ENCODE measurements around the gene RHOF. TPM values are rescaled to one million over a fixed set of nuclear protein-coding genes. Genes with fewer than 3 reads are reported as not detected.

Gene RHOF
- total RNA-seq, 1 experiment from 2014 or later = 232 TPM

- peak; percentile 93 for DNase-seq
- BruUV-seq (replicated peaks) = no TSS peak
- H3K9me2 ChIP-seq (replicated peaks; ENCODE audit: low read length) = no peaks in the 10 kb centered on the region
- H3K27me3 ChIP-seq (ENCODE audit: low read length) = no peaks in the 10 kb centered on the region
- peak overlapping the region; percentile 93 for H3K4me2 ChIP-seq (ENCODE audit: low read length)
- no peaks in the 10 kb centered on the region for H3K9me3 ChIP-seq (ENCODE audit: low read length)
- peaks cover 60% of the 10 kb centered on the region for H3K4me1 ChIP-seq (ENCODE audit: insufficient read depth, low read length)
- H2AFZ ChIP-seq (ENCODE audit: low read length) = no peak overlapping the region
- no peaks in the 10 kb centered on the region for H3F3A ChIP-seq (ENCODE audit: low read length, unreplicated experiment)
- ChIA-PET POLR2A (ENCODE audit: unreplicated experiment) (interaction anchor here (0.5 to 0.7 kb wide), 3 partner anchors 12 to 113 kb away, joined by 3 to 5 read pairs (median 4); no protein-coding TSS in a partner anchor), CTCF (no interaction called here)
- TF ChIP-seq CTCF (conservative IDR thresholded peaks at IDR 0.05; ENCODE audit: low read depth, low read length) (no peak), EZH2phosphoT487 (IDR thresholded peaks at IDR 0.05; ENCODE audit: borderline replicate concordance, low read length) (no peak), EZH2 (IDR thresholded peaks at IDR 0.05; ENCODE audit: low read length, unreplicated experiment) (no peak)
- H3K9ac ChIP-seq (ENCODE audit: low read length) = peak overlapping the region; percentile 99
- peak overlapping the region; percentile 67 for H3K4me3 ChIP-seq (ENCODE audit: low read length)
- H3K79me2 ChIP-seq (ENCODE audit: low read length) = peaks cover 73% of the 10 kb centered on the region
- H4K20me1 ChIP-seq (ENCODE audit: low read length) = no peaks in the 10 kb centered on the region
- peak; percentile 19 for ATAC-seq
- peak overlapping the region; percentile 99 for H3K27ac ChIP-seq (ENCODE audit: low read length)
- no peaks in the 10 kb centered on the region for H3K36me3 ChIP-seq (ENCODE audit: low read depth, low read length)
- intact Hi-C loops (cut with micrococcal nuclease) = loop anchor here (10.0 kb wide), 1 partner anchor 225 kb away; the partner anchor contains the start of gene BCL7A
Observed at GRCh38 chr12:121799842-121800693, 6.6 kb upstream of the RHOF start.

GRCh38 chr12:121799156-121799841 is 5.8 kb upstream of the RHOF start:
- TF ChIP-seq EZH2phosphoT487 (IDR thresholded peaks at IDR 0.05; ENCODE audit: borderline replicate concordance, low read length) (no peak), CTCF (conservative IDR thresholded peaks at IDR 0.05; ENCODE audit: low read depth, low read length) (no peak)
- H3K27ac ChIP-seq (ENCODE audit: low read length) = peak overlapping the region; percentile 99
- H3K79me2 ChIP-seq (ENCODE audit: low read length) = peaks cover 65% of the 10 kb centered on the region
- H3K36me3 ChIP-seq (ENCODE audit: low read depth, low read length) = no peaks in the 10 kb centered on the region
- peak; percentile 6 for ATAC-seq
- intact Hi-C loops (cut with micrococcal nuclease) = loop anchor here (10.0 kb wide), 1 partner anchor 226 kb away; the partner anchor contains the start of gene BCL7A
- H4K20me1 ChIP-seq (ENCODE audit: low read length) = no peaks in the 10 kb centered on the region
- H3K4me2 ChIP-seq (ENCODE audit: low read length) = peak overlapping the region; percentile 93
- H3K9ac ChIP-seq (ENCODE audit: low read length) = peak overlapping the region; percentile 99
- H2AFZ ChIP-seq (ENCODE audit: low read length) = no peak overlapping the region
- no peaks in the 10 kb centered on the region for H3K9me3 ChIP-seq (ENCODE audit: low read length)
- POLR2A ChIA-PET (ENCODE audit: unreplicated experiment) = interaction anchor here (0.5 kb wide), 1 partner anchor 113 kb away, joined by 3 read pairs; no protein-coding TSS in a partner anchor
- no peaks in the 10 kb centered on the region for H3K27me3 ChIP-seq (ENCODE audit: low read length)
- no peaks in the 10 kb centered on the region for H3K9me2 ChIP-seq (replicated peaks; ENCODE audit: low read length)
- peak; percentile 84 for DNase-seq
- BruUV-seq (replicated peaks) = no TSS peak
- no peaks in the 10 kb centered on the region for H3F3A ChIP-seq (ENCODE audit: low read length, unreplicated experiment)
- H3K4me1 ChIP-seq (ENCODE audit: insufficient read depth, low read length) = peaks cover 67% of the 10 kb centered on the region
- CTCF ChIA-PET = no interaction called here
- H3K4me3 ChIP-seq (ENCODE audit: low read length) = peak overlapping the region; percentile 67

All from PC-3 (cell line).